Fibroblast of lung (primary cell): ENCODE results near the gene CISH.

Experiments
- EZH2 ChIP-seq: IDR thresholded peaks from 2 replicates; pipeline ENCODE4 v1.5.1; 2012; ENCODE audit warnings: low read length, control low read depth, mild to moderate bottlenecking; ENCODE audit errors: missing control alignments
- TF ChIP-seq, protein P1 (sequence below), 2 donors: IDR thresholded peaks in 1 of 2; conservative IDR thresholded peaks in 1 of 2; 1 replicate in 1 of 2; 2 replicates in 1 of 2; pipeline ENCODE4 v1.5.1; 2011 to 2012; ENCODE audit warnings: low read length in 2 of 2, control low read depth in 1 of 2, inconsistent platforms in 1 of 2, low read depth in 1 of 2, mild to moderate bottlenecking in 1 of 2

DNA sequence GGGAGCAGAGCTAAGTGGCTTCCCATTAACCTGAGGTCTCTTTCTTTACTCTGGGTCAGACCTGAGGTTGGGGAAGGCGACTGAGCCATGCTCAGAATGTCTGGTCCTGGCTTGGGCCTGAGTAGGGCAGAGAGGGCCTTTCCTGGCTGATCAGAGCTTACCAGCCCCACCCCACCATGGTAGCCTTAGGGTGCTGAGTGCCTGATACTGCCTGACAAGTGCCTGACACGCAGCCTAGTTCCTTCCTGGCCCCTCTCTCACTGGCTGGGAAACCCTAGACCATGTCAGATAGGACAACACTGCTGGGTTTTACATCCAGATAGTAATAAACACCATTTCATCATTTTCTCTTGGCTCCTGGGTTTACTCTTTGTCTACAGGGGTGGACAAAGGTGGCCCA is 37.4 kb upstream of the CISH start:
- TF ChIP-seq, protein P1, sequence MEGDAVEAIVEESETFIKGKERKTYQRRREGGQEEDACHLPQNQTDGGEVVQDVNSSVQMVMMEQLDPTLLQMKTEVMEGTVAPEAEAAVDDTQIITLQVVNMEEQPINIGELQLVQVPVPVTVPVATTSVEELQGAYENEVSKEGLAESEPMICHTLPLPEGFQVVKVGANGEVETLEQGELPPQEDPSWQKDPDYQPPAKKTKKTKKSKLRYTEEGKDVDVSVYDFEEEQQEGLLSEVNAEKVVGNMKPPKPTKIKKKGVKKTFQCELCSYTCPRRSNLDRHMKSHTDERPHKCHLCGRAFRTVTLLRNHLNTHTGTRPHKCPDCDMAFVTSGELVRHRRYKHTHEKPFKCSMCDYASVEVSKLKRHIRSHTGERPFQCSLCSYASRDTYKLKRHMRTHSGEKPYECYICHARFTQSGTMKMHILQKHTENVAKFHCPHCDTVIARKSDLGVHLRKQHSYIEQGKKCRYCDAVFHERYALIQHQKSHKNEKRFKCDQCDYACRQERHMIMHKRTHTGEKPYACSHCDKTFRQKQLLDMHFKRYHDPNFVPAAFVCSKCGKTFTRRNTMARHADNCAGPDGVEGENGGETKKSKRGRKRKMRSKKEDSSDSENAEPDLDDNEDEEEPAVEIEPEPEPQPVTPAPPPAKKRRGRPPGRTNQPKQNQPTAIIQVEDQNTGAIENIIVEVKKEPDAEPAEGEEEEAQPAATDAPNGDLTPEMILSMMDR (conservative IDR thresholded peaks at IDR 0.05 in 1 of 2, IDR thresholded peaks at IDR 0.05 in 1 of 2; ENCODE audit: low read depth in 1 of 2, low read length in 2 of 2) = no peak
- no peak for TF ChIP-seq EZH2
